SK-N-SH (cell line): Measurements from ENCODE around the gene ZNF735. TPM values are rescaled to one million over a fixed set of nuclear protein-coding genes. Genes with fewer than 3 reads are reported as not detected.

Source experiments
- CTCF ChIA-PET: fragments of 300-600, 350-600 bp; formaldehyde crosslinking; extraction: SDS; loops from one replicate; lab custom pipeline; 2021; lab: Yijun Ruan, JAX
- POLR2A ChIA-PET: fragments of 350-600 bp; sonication (Branson Sonifier 250); formaldehyde crosslinking; extraction: SDS; loops from one replicate; lab custom pipeline; 2020; ENCODE audit warnings: antibody characterized with exemption, inconsistent platforms; lab: Yijun Ruan, JAX
- DNase-seq: peaks from one replicate; pipeline ENCODE4 v3.0.0; 2012
- H2AFZ ChIP-seq: fragments of 200-600 bp; sonication (generic); 2 replicates; pipeline ENCODE4 v1.8.1; 2016; ENCODE audit warnings: antibody characterized with exemption, mild to moderate bottlenecking, low read depth
- H3F3A ChIP-seq: fragments of 200-600 bp; sonication (generic); replicated peaks from 2 replicates; pipeline ENCODE3; 2016; ENCODE audit warnings: antibody characterized with exemption, mild to moderate bottlenecking; ENCODE audit not compliant: insufficient read depth
- H3K27ac ChIP-seq, 2 experiments: fragments of 200-500 bp in 1 of 2; fragments of 200-600 bp in 1 of 2; sonication (Bioruptor generic) in 1 of 2; sonication (generic), shearing (Covaris generic) in 1 of 2; 2 replicates each; pipeline versions ENCODE4 v1.5.1 to v1.6.1; 2014 to 2016; ENCODE audit warnings: low read depth in 2 of 2, inconsistent platforms in 1 of 2, low read length in 1 of 2, mild to moderate bottlenecking in 1 of 2, mixed read lengths in 1 of 2
- H3K27me3 ChIP-seq: fragments of 200-600 bp; sonication (generic), shearing (Covaris generic); 2 replicates; pipeline ENCODE4 v1.6.1; 2016; ENCODE audit warnings: mixed run types; ENCODE audit not compliant: insufficient read depth
- H3K36me3 ChIP-seq, 2 experiments: fragments of 200-500 bp in 1 of 2; fragments of 200-600 bp in 1 of 2; sonication (Bioruptor generic) in 1 of 2; sonication (generic) in 1 of 2; replicated peaks in 1 of 2; 2 replicates each; pipeline versions ENCODE3 to v1.5.1; 2014 to 2016; ENCODE audit warnings: low read length in 1 of 2, mild to moderate bottlenecking in 1 of 2; ENCODE audit not compliant: insufficient read depth in 2 of 2, control insufficient read depth in 1 of 2
- H3K4me1 ChIP-seq, 2 experiments: fragments of 200-500 bp in 1 of 2; fragments of 200-600 bp in 1 of 2; sonication (Bioruptor generic) in 1 of 2; sonication (generic), shearing (Covaris generic) in 1 of 2; 2 replicates each; pipeline versions ENCODE4 v1.5.1 to v1.6.1; 2014 to 2016; ENCODE audit warnings: low read depth in 1 of 2, low read length in 1 of 2, mixed run types in 1 of 2; ENCODE audit not compliant: insufficient read depth in 2 of 2, control insufficient read depth in 1 of 2
- H3K4me2 ChIP-seq: fragments of 200-600 bp; sonication (generic), shearing (Covaris generic); 2 replicates; pipeline ENCODE4 v1.6.1; 2017; ENCODE audit warnings: mixed run types
- H3K4me3 ChIP-seq, 2 experiments: fragments of 200-500 bp in 1 of 2; fragments of 200-600 bp in 1 of 2; sonication (Bioruptor generic) in 1 of 2; sonication (generic), shearing (Covaris generic) in 1 of 2; 2 replicates each; pipeline versions ENCODE4 v1.5.1 to v1.8.1; 2014 to 2016; ENCODE audit warnings: low read depth in 2 of 2, inconsistent platforms in 1 of 2, low read length in 1 of 2, mild to moderate bottlenecking in 1 of 2, mixed read lengths in 1 of 2, moderate library complexity in 1 of 2
- H3K79me2 ChIP-seq: fragments of 200-600 bp; sonication (generic); 2 replicates; pipeline ENCODE4 v1.8.1; 2017; ENCODE audit warnings: mild to moderate bottlenecking; ENCODE audit not compliant: insufficient read depth
- H3K9ac ChIP-seq: fragments of 200-600 bp; sonication (generic); 2 replicates; pipeline ENCODE4 v1.6.1; 2017; ENCODE audit warnings: mixed run types
- H3K9me2 ChIP-seq: fragments of 200-600 bp; sonication (generic); 2 replicates; pipeline ENCODE4 v1.6.1; 2017; ENCODE audit warnings: mixed run types
- H3K9me3 ChIP-seq: fragments of 200-600 bp; sonication (generic); 2 replicates; pipeline ENCODE4 v1.6.1; 2017; ENCODE audit warnings: mixed run types, mild to moderate bottlenecking, moderate library complexity
- H4K20me1 ChIP-seq: fragments of 200-600 bp; sonication (generic); 2 replicates; pipeline ENCODE4 v1.6.1; 2017; ENCODE audit warnings: mild to moderate bottlenecking, mixed run types; ENCODE audit not compliant: insufficient read depth
- EZH2phosphoT487 ChIP-seq: fragments of 200-600 bp; sonication (generic); IDR thresholded peaks from 2 replicates; pipeline ENCODE4 v1.6.1; 2017; ENCODE audit warnings: low read depth, mixed run types, mild to moderate bottlenecking, antibody characterized with exemption, moderate library complexity, borderline replicate concordance
- FOXJ3 ChIP-seq: sonication (generic); formaldehyde crosslinking; IDR thresholded peaks from 2 replicates; pipeline ENCODE4 v1.5.1; 2020; ENCODE audit warnings: mild to moderate bottlenecking, missing genetic modification reagents
- FOXM1 ChIP-seq: IDR thresholded peaks from 2 replicates; pipeline ENCODE4 v1.4.0; 2012; ENCODE audit warnings: low read depth, mild to moderate bottlenecking
- GATA2 ChIP-seq: sonication (generic); formaldehyde crosslinking; IDR thresholded peaks from 2 replicates; pipeline ENCODE4 v1.5.0; 2020; ENCODE audit warnings: mild to moderate bottlenecking, missing genetic modification reagents
- IRF3 ChIP-seq: fragments of 150-350 bp; IDR thresholded peaks from 2 replicates; pipeline ENCODE4 v1.6.1; 2016; ENCODE audit warnings: mild to moderate bottlenecking, low read depth, low read length
- MAX ChIP-seq: IDR thresholded peaks from 2 replicates; pipeline ENCODE4 v1.4.0; 2012; ENCODE audit warnings: low read depth
- MXI1 ChIP-seq: IDR thresholded peaks from 2 replicates; pipeline ENCODE4 v1.6.1; 2012; ENCODE audit warnings: mild to moderate bottlenecking, low read depth, low read length, improper control_type of control experiment
- NFIC ChIP-seq: IDR thresholded peaks from 2 replicates; pipeline ENCODE4 v1.4.0; 2012; ENCODE audit warnings: borderline replicate concordance
- RAD21 ChIP-seq: IDR thresholded peaks from 2 replicates; pipeline ENCODE4 v1.6.1; 2012; ENCODE audit warnings: mild to moderate bottlenecking, low read length
- RFX5 ChIP-seq: IDR thresholded peaks from 2 replicates; pipeline ENCODE4 v1.6.1; 2012; ENCODE audit warnings: mild to moderate bottlenecking, improper control_type of control experiment, low read length
- RXRA ChIP-seq: IDR thresholded peaks from 2 replicates; pipeline ENCODE4 v1.4.0; 2012; ENCODE audit warnings: low read depth, mild to moderate bottlenecking, borderline replicate concordance
- SIN3A ChIP-seq: IDR thresholded peaks from 2 replicates; pipeline ENCODE4 v1.6.1; 2012; ENCODE audit warnings: low read depth, mild to moderate bottlenecking, low read length, moderate library complexity, borderline replicate concordance
- TAF1 ChIP-seq: IDR thresholded peaks from 2 replicates; pipeline ENCODE4 v1.6.1; 2012; ENCODE audit warnings: low read depth, mild to moderate bottlenecking, low read length, moderate library complexity, borderline replicate concordance
- TEAD4 ChIP-seq: IDR thresholded peaks from 2 replicates; pipeline ENCODE4 v1.4.0; 2012; ENCODE audit warnings: mild to moderate bottlenecking, borderline replicate concordance; ENCODE audit not compliant: insufficient read depth
- USF1 ChIP-seq: IDR thresholded peaks from 2 replicates; pipeline ENCODE4 v1.4.0; 2012; ENCODE audit warnings: low read depth, borderline replicate concordance
- YY1 ChIP-seq: IDR thresholded peaks from 2 replicates; pipeline ENCODE4 v1.4.0; 2012; ENCODE audit warnings: low read depth, mild to moderate bottlenecking
- WGBS: methylation state at CpG from one replicate; pipeline ENCODE4 v1.1.6; 2017; ENCODE audit warnings: low lambda C conversion rate; 5-methylcytosine and 5-hydroxymethylcytosine counted together
- polyA plus RNA-seq, 3 experiments: library from polyadenylated mRNA; depleted of rRNA; stranded (reverse); fragments of >200 nt; gene quantifications; 2 replicates each; pipeline ENCODE4 v1.2.3, GENCODE V29; 2012
- TF ChIP-seq, protein P1 (sequence below): IDR thresholded peaks from 2 replicates; pipeline ENCODE4 v1.4.0; 2012; ENCODE audit warnings: low read depth, borderline replicate concordance
- TF ChIP-seq, protein P2 (sequence below): fragments of 200-600 bp; sonication (generic); IDR thresholded peaks from 2 replicates; pipeline ENCODE4 v1.6.1; 2017; ENCODE audit warnings: antibody characterized with exemption, mild to moderate bottlenecking, moderate library complexity

Gene ZNF735
- polyA plus RNA-seq, 1 of the 3 experiments (the other 2 are of a cell fraction), result not detected

GRCh38 chr7:64183827-64184372 lies 23.1 kb upstream of the ZNF735 start:
- DNase-seq, result peak; percentile 19
- no peaks in the 10 kb centered on the region for H3K9me3 ChIP-seq
- H3K27me3 ChIP-seq, result no peaks in the 10 kb centered on the region
- H3K9me2 ChIP-seq, result no peaks in the 10 kb centered on the region
- H3K27ac ChIP-seq, result no peak overlapping the region
- WGBS, result 52% methylated on average over 10 of the region's 13 CpGs
- POLR2A ChIA-PET, result no interaction called here
- peaks cover 0 to 6% of the 10 kb centered on the region in 2 experiments; a peak in 1 of 4 replicates for H3K4me1 ChIP-seq
- no peaks in the 10 kb centered on the region for H4K20me1 ChIP-seq
- no peaks in the 10 kb centered on the region for H3F3A ChIP-seq
- H3K4me2 ChIP-seq, result no peak overlapping the region
- CTCF ChIA-PET, result interaction anchor here (0.6 to 5.2 kb wide), 25 partner anchors 10 to 1276 kb away, joined by 3 to 178 read pairs (median 4); partner anchors contain the start of gene ZNF735
- H2AFZ ChIP-seq, result no peak overlapping the region
- TF ChIP-seq GATA2 (CRISPR knock-in tag), result no peak
- no peak for TF ChIP-seq FOXM1
- no peak for TF ChIP-seq RFX5
- no peak for TF ChIP-seq EZH2phosphoT487
- TF ChIP-seq, protein P1, sequence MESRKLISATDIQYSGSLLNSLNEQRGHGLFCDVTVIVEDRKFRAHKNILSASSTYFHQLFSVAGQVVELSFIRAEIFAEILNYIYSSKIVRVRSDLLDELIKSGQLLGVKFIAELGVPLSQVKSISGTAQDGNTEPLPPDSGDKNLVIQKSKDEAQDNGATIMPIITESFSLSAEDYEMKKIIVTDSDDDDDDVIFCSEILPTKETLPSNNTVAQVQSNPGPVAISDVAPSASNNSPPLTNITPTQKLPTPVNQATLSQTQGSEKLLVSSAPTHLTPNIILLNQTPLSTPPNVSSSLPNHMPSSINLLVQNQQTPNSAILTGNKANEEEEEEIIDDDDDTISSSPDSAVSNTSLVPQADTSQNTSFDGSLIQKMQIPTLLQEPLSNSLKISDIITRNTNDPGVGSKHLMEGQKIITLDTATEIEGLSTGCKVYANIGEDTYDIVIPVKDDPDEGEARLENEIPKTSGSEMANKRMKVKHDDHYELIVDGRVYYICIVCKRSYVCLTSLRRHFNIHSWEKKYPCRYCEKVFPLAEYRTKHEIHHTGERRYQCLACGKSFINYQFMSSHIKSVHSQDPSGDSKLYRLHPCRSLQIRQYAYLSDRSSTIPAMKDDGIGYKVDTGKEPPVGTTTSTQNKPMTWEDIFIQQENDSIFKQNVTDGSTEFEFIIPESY, result no peak
- H3K4me3 ChIP-seq, result no peak overlapping the region
- no peak overlapping the region for H3K9ac ChIP-seq
- H3K79me2 ChIP-seq, result no peaks in the 10 kb centered on the region
- H3K36me3 ChIP-seq, result no peaks in the 10 kb centered on the region

DNA sequence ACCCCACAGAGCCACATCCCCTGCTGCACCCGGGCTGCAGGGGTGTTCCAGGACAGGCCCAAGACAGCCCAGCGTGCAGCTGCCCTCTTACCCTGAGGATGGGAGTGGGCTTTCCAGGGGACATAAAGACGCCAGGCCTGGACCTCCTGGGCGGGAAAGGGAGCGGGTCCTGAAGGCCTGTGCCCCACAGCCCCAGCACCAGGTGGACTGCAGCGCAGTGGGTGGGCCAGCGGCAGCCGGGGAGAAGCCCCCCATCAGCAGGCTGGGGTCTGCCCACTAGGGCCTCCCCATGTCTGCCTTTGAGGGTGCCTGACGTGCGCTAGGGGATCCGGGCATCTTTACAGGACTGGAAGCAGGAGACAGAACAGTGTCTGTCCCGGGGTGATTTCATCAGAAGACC lies 22.6 kb upstream of the ZNF735 start:
- Histone ChIP-seq H3K4me2 (no peak overlapping the region), H4K20me1 (no peaks in the 10 kb centered on the region), H3K27me3 (no peaks in the 10 kb centered on the region), H3K79me2 (no peaks in the 10 kb centered on the region), H3F3A (no peaks in the 10 kb centered on the region), H3K36me3 (no peaks in the 10 kb centered on the region)
- ChIA-PET CTCF (interaction anchor here (1.2 to 5.2 kb wide), 4 partner anchors 10 to 445 kb away, joined by 4 to 178 read pairs (median 50); no protein-coding TSS in a partner anchor), POLR2A (no interaction called here)
- TF ChIP-seq MXI1 (no peak), NFIC (no peak), TAF1 (no peak), TEAD4 (no peak), FOXJ3 (CRISPR knock-in tag) (no peak), IRF3 (no peak), USF1 (no peak), RAD21 (no peak), MAX (no peak), YY1 (no peak), RXRA (no peak), SIN3A (no peak)
- TF ChIP-seq, protein P2, sequence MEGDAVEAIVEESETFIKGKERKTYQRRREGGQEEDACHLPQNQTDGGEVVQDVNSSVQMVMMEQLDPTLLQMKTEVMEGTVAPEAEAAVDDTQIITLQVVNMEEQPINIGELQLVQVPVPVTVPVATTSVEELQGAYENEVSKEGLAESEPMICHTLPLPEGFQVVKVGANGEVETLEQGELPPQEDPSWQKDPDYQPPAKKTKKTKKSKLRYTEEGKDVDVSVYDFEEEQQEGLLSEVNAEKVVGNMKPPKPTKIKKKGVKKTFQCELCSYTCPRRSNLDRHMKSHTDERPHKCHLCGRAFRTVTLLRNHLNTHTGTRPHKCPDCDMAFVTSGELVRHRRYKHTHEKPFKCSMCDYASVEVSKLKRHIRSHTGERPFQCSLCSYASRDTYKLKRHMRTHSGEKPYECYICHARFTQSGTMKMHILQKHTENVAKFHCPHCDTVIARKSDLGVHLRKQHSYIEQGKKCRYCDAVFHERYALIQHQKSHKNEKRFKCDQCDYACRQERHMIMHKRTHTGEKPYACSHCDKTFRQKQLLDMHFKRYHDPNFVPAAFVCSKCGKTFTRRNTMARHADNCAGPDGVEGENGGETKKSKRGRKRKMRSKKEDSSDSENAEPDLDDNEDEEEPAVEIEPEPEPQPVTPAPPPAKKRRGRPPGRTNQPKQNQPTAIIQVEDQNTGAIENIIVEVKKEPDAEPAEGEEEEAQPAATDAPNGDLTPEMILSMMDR, result no peak
- TF ChIP-seq, all 33 proteins: peak for 0
- Histone ChIP-seq H3K4me3 (no peak overlapping the region), H3K4me1 (peaks cover 0 to 6% of the 10 kb centered on the region in 2 experiments; a peak in 1 of 4 replicates), H3K9me3 (no peaks in the 10 kb centered on the region), H3K9ac (no peak overlapping the region), H3K9me2 (no peaks in the 10 kb centered on the region), H3K27ac (no peak overlapping the region), H2AFZ (no peak overlapping the region)
- DNase-seq, result no peak
- 17% methylated on average over 6 of the region's 12 CpGs for WGBS
